ENCODE data around the gene TMEM233. TPM values are rescaled to one million over a fixed set of nuclear protein-coding genes. Genes with fewer than 3 reads are reported as not detected.

TMEM233 gene
- total and polyA plus RNA-seq, 9 of the 15 experiments (the other 6 are each of a cell fraction or from before 2014, with no cell fraction given): 0.04 to 0.17 (median 0.07) TPM; not detected in 2

GRCh38 chr12:119666900-119667576, 73.5 kb downstream of the TMEM233 start:
- Histone ChIP-seq H3K27ac (ENCODE audit: extremely low read depth, low read depth, low read length) (no peak overlapping the region), H3K4me2 (ENCODE audit: insufficient read depth, low read length) (peak overlapping the region; percentile 65), H4K20me1 (replicated peaks; ENCODE audit: control insufficient read depth, insufficient read depth, low read length) (no peaks in the 10 kb centered on the region), H3K9ac (ENCODE audit: insufficient read depth in 1 of 2, low read depth in 2 of 2, low read length in 2 of 2) (peak overlapping the region in 1 of 2 experiments; percentile 40; a peak in 1 of 4 replicates), H3K9me1 (ENCODE audit: control insufficient read depth, insufficient read depth, low read length) (no peaks in the 10 kb centered on the region), H3K27me3 (ENCODE audit: control insufficient read depth in 2 of 2, insufficient read depth in 2 of 2, low read length in 2 of 2) (no peaks in the 10 kb centered on the region), H3K36me3 (ENCODE audit: control insufficient read depth, insufficient read depth, low read length) (peaks cover 26% of the 10 kb centered on the region), H3K79me2 (ENCODE audit: control insufficient read depth, insufficient read depth, low read length) (peaks cover 42% of the 10 kb centered on the region), H3K4me3 (peak overlapping the region; percentile 33), H3K9me3 (replicated peaks; ENCODE audit: control insufficient read depth, insufficient read depth, low read depth, low read length) (no peaks in the 10 kb centered on the region), H2AFZ (ENCODE audit: low read depth, low read length) (peak overlapping the region; percentile 76), H3K4me1 (replicated peaks in 1 of 2; ENCODE audit: control insufficient read depth in 2 of 2, insufficient read depth in 2 of 2, low read length in 2 of 2) (peaks cover 18 to 57% of the 10 kb centered on the region in 2 experiments; a peak in 4 of 5 replicates)
- no peak for ATAC-seq
- CTCF ChIA-PET (ENCODE audit: low intra/inter-chr PET ratio): interaction anchor here (1.3 kb wide), 1 partner anchor 223 kb away, joined by 3 read pairs; no protein-coding TSS in a partner anchor
- intact Hi-C loops (cut with micrococcal nuclease) (loop anchor here (10.0 kb wide), 1 partner anchor 238 kb away; no protein-coding TSS in a partner anchor), in situ Hi-C loops (cut with MboI) (no loop called here)
- BruUV-seq (replicated peaks): TSS peak; percentile 8
- FAIRE-seq: no peak
- TF ChIP-seq POLR2H (tag; IDR thresholded peaks at IDR 0.05; ENCODE audit: low read depth) (0 out of 2 replicates have a peak, but pooled peaks have one; percentile 22), BRD4 (IDR thresholded peaks at IDR 0.05) (no peak), PTRF (tag; IDR thresholded peaks at IDR 0.05) (no peak), ILK (tag; IDR thresholded peaks at IDR 0.05; ENCODE audit: borderline replicate concordance, low read depth) (no peak), FOXJ2 (tag; IDR thresholded peaks at IDR 0.05) (0 out of 2 replicates have a peak, but pooled peaks have one; percentile 17), POLR2G (IDR thresholded peaks at IDR 0.05; ENCODE audit: low read depth, low read length) (no peak), MEIS2 (IDR thresholded peaks at IDR 0.05; ENCODE audit: partially characterized antibody) (no peak), FOS (IDR thresholded peaks at IDR 0.05; ENCODE audit: extremely low read depth, insufficient read length) (no peak)
- 2% methylated on average over 9 of the region's 9 CpGs for WGBS (ENCODE audit: insufficient coverage, low coverage, missing lambda C conversion rate)
- no peak for DNase-seq (ENCODE audit: extremely low read depth in 1 of 4, low spot score in 3 of 4)
- POLR2A ChIA-PET: interaction anchor here (0.5 to 4.1 kb wide), 5 partner anchors 10 to 1291 kb away, joined by 3 to 44 read pairs (median 4); no protein-coding TSS in a partner anchor

All from K562 (cell line).